ENCODE data around the gene HDAC9. TPM values are rescaled to one million over a fixed set of nuclear protein-coding genes. Genes with fewer than 3 reads are reported as not detected.

HDAC9 gene
- total RNA-seq, 3 donors from 2014 or later (not counting 1 experiment from before 2014, with no cell fraction given): 19.1 to 41.1 (median 24.1) TPM

DNA sequence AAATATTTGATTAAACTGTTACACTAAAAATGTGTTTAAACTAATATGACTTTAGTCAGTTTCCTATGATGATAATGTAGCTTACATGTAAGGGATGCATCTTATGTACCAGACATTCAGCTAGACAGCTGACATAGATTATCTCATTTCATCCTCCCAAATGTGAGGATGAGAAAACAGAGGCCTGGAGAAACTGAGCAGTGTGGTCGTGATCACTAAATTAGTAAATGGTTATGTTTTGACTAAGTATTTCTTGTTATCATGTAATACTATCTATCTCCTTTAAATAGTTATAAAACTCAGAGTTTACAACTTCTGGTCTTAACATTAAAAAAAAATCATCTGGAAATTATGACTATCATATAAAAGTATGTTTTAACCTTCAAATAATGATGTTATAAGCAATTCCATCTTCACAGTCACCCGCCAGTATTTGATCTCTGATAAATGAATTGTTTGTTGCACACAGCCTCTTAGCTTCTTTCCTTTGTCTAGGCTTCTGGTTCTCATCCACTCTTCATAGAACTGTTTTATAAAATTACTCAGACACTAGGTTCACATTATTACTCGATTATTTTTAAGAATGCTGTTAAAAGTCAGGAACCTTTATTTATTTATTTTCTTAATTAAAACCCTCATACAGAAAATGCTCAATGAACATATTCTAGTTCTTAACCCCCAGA is 33.6 kb upstream of the HDAC9 start:
- H3K27me3 ChIP-seq (ENCODE audit: control insufficient read depth, insufficient read depth, low read length): no peaks in the 10 kb centered on the region
- DNase-seq (no peak), ATAC-seq (no peak)
- 78% methylated on average over 1 of the region's 3 CpGs for WGBS (ENCODE audit: insufficient coverage)
- no peaks in the 10 kb centered on the region for H3K9me3 Mint-ChIP-seq
- no peaks in the 10 kb centered on the region for H3K36me3 Mint-ChIP-seq
- H3K36me3 ChIP-seq (ENCODE audit: control insufficient read depth, insufficient read depth, low read length): no peaks in the 10 kb centered on the region
- H3K9me3 ChIP-seq (ENCODE audit: control insufficient read depth, insufficient read depth, low read length): no peaks in the 10 kb centered on the region
- H3K4me3 Mint-ChIP-seq: no peak overlapping the region
- H3K4me3 ChIP-seq (ENCODE audit: low read length): no peak overlapping the region
- no peaks in the 10 kb centered on the region for H3K27me3 Mint-ChIP-seq (ENCODE audit: low read depth in 2 of 2)
- H3K27ac Mint-ChIP-seq: no peak overlapping the region
- H3K27ac ChIP-seq (ENCODE audit: low read length): no peak overlapping the region
- TF ChIP-seq CTCF (IDR thresholded peaks at IDR 0.05): no peak
- peaks cover 33 to 41% of the 10 kb centered on the region in 2 donors for H3K4me1 Mint-ChIP-seq
- intact Hi-C loops (cut with micrococcal nuclease): no loop called here
- no peaks in the 10 kb centered on the region for H3K4me1 ChIP-seq (ENCODE audit: control insufficient read depth, insufficient read depth, low read length)

GRCh38 chr7:18464830-18465229 is 30.7 kb upstream of the HDAC9 start:
- no peaks in the 10 kb centered on the region for H3K36me3 Mint-ChIP-seq

DNA sequence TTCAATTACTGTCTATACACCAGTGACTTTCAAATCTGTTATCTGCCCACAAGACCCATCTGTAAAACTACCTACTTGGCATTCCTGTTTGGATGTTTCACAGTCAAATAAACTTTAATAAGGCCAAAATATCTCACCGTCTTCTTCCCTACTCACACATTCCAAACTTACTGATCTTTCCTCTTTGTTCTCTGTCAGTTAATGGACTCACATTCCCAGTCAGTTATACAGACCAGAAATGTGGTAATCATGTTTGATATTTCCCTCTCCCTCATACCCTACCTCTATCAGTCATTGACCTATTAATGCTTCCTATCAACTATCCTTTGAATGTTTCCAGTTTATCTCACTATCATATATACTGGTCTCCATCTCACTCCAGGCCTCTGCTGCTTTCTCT is 28.5 kb upstream of the HDAC9 start:
- Mint-ChIP-seq H3K36me3 (no peaks in the 10 kb centered on the region), H3K27ac (no peak overlapping the region), H3K27me3 (ENCODE audit: low read depth in 2 of 2) (no peaks in the 10 kb centered on the region), H3K4me3 (no peak overlapping the region), H3K9me3 (no peaks in the 10 kb centered on the region), H3K4me1 (peaks cover 21 to 35% of the 10 kb centered on the region in 2 donors)
- no peak overlapping the region for H3K4me3 ChIP-seq (ENCODE audit: low read length)
- intact Hi-C loops (cut with micrococcal nuclease): no loop called here
- no peak overlapping the region for H3K27ac ChIP-seq (ENCODE audit: low read length)
- H3K9me3 ChIP-seq (ENCODE audit: control insufficient read depth, insufficient read depth, low read length): no peaks in the 10 kb centered on the region
- no peaks in the 10 kb centered on the region for H3K36me3 ChIP-seq (ENCODE audit: control insufficient read depth, insufficient read depth, low read length)
- H3K4me1 ChIP-seq (ENCODE audit: control insufficient read depth, insufficient read depth, low read length): no peaks in the 10 kb centered on the region
- no peak for TF ChIP-seq CTCF (IDR thresholded peaks at IDR 0.05)
- no peaks in the 10 kb centered on the region for H3K27me3 ChIP-seq (ENCODE audit: control insufficient read depth, insufficient read depth, low read length)
- WGBS (ENCODE audit: insufficient coverage): 95% methylated on average over 1 of the region's 1 CpG
- DNase-seq (no peak), ATAC-seq (no peak)

More at GRCh38 chr7:18464830-18465229, 30.7 kb upstream of the HDAC9 start:
- no CpG with 5 or more reads among the region's 1 CpG for WGBS (ENCODE audit: insufficient coverage)
- H3K4me1 ChIP-seq (ENCODE audit: control insufficient read depth, insufficient read depth, low read length): no peaks in the 10 kb centered on the region
- DNase-seq (no peak), ATAC-seq (no peak)
- H3K9me3 ChIP-seq (ENCODE audit: control insufficient read depth, insufficient read depth, low read length): no peaks in the 10 kb centered on the region
- Mint-ChIP-seq H3K27ac (no peak overlapping the region), H3K9me3 (no peaks in the 10 kb centered on the region), H3K4me1 (peaks cover 21 to 38% of the 10 kb centered on the region in 2 donors), H3K4me3 (no peak overlapping the region), H3K27me3 (ENCODE audit: low read depth in 2 of 2) (no peaks in the 10 kb centered on the region)
- H3K36me3 ChIP-seq (ENCODE audit: control insufficient read depth, insufficient read depth, low read length): no peaks in the 10 kb centered on the region
- TF ChIP-seq CTCF (IDR thresholded peaks at IDR 0.05): no peak
- intact Hi-C loops (cut with micrococcal nuclease): no loop called here
- no peak overlapping the region for H3K4me3 ChIP-seq (ENCODE audit: low read length)
- no peak overlapping the region for H3K27ac ChIP-seq (ENCODE audit: low read length)
- H3K27me3 ChIP-seq (ENCODE audit: control insufficient read depth, insufficient read depth, low read length): no peaks in the 10 kb centered on the region

DNA sequence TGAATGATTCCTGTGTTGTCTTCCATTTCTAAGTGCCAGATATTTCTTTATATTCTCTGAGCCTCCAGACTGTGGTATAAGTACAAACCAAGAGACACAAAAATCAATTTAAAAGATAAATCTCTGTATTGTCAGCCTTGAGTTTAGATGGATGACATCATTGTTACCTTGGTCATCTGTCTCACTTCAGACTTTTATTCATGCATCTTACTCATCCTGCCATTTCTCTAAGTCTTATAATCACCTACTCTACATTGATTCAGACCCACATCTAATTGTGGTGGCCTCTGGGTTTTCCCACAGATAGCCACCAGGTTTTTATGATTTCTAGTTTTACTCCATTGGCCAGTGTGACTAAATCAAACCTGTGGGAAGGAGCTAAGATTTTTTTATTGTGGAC is 26.8 kb upstream of the HDAC9 start:
- Histone ChIP-seq H3K4me1 (ENCODE audit: control insufficient read depth, insufficient read depth, low read length) (no peaks in the 10 kb centered on the region), H3K9me3 (ENCODE audit: control insufficient read depth, insufficient read depth, low read length) (no peaks in the 10 kb centered on the region), H3K27me3 (ENCODE audit: control insufficient read depth, insufficient read depth, low read length) (no peaks in the 10 kb centered on the region), H3K36me3 (ENCODE audit: control insufficient read depth, insufficient read depth, low read length) (no peaks in the 10 kb centered on the region), H3K27ac (ENCODE audit: low read length) (no peak overlapping the region), H3K4me3 (ENCODE audit: low read length) (no peak overlapping the region)
- Mint-ChIP-seq H3K27ac (no peak overlapping the region), H3K27me3 (ENCODE audit: low read depth in 2 of 2) (no peaks in the 10 kb centered on the region), H3K4me3 (no peak overlapping the region), H3K4me1 (peaks cover 21 to 46% of the 10 kb centered on the region in 2 donors), H3K36me3 (no peaks in the 10 kb centered on the region), H3K9me3 (no peaks in the 10 kb centered on the region)
- TF ChIP-seq CTCF (IDR thresholded peaks at IDR 0.05): no peak
- ATAC-seq (no peak), DNase-seq (no peak)
- intact Hi-C loops (cut with micrococcal nuclease): no loop called here

Measured in natural killer cell (primary cell).